Lower leg skin (tissue), 3 donors: ENCODE measurements around the gene REC114.
"Not testable (repeated sequence)": the region's sequence is repeated elsewhere in the genome, so short reads cannot be mapped to it uniquely, and the experiment has no call there.

Experiments used
- CTCF ChIP-seq, 3 donors: fragments of 450-650 bp; IDR thresholded peaks; one replicate each; pipeline ENCODE4 v1.5.1; 2016; ENCODE audit warnings: antibody characterized with exemption in 3 of 3, mild to moderate bottlenecking in 3 of 3, moderate library complexity in 2 of 3
- POLR2A ChIP-seq, 2 donors: fragments of 450-650 bp; IDR thresholded peaks; one replicate each; pipeline ENCODE4 v1.6.1; 2016 to 2017; ENCODE audit warnings: antibody characterized with exemption in 2 of 2, mild to moderate bottlenecking in 1 of 2, moderate library complexity in 1 of 2

- TF ChIP-seq CTCF, POLR2A (IDR thresholded peaks at IDR 0.05): not testable (repeated sequence)
These were observed 4.5 kb downstream of the REC114 start for GRCh38 chr15:73447471-73447870.
